GM19351 (cell line): Measurements from ENCODE around the gene CPNE7.

ENCODE experiments used
- ATAC-seq: cut with Tn5 transposase; IDR thresholded peaks from one replicate; pipeline ENCODE4 v1.9.1; 2021; ENCODE audit warnings: mild to moderate bottlenecking, moderate library complexity; ENCODE audit not compliant: unreplicated experiment

The CPNE7 gene

GRCh38 chr16:89548344-89549006 is 27.1 kb upstream of the CPNE7 start:
- no peak for ATAC-seq

- ATAC-seq: no peak
Measured at GRCh38 chr16:89549007-89549700, 26.4 kb upstream of the CPNE7 start.

GRCh38 chr16:89550421-89551007 is 25.0 kb upstream of the CPNE7 start:
- ATAC-seq: no peak

GRCh38 chr16:89552329-89552728 is 23.2 kb upstream of the CPNE7 start:
- no peak for ATAC-seq

GRCh38 chr16:89552913-89553312 is 22.6 kb upstream of the CPNE7 start:
- no peak for ATAC-seq

GRCh38 chr16:89553733-89554132 is 21.8 kb upstream of the CPNE7 start:
- no peak for ATAC-seq

GRCh38 chr16:89554343-89554742 is 21.2 kb upstream of the CPNE7 start:
- no peak for ATAC-seq

- ATAC-seq: no peak
Measured at GRCh38 chr16:89555265-89555664, 20.3 kb upstream of the CPNE7 start.

GRCh38 chr16:89555780-89556179 is 19.8 kb upstream of the CPNE7 start:
- no peak for ATAC-seq

GRCh38 chr16:89556750-89557689 is 18.5 kb upstream of the CPNE7 start:
- peak; percentile 42 for ATAC-seq

GRCh38 chr16:89557690-89558490 is 17.7 kb upstream of the CPNE7 start:
- ATAC-seq: no peak

GRCh38 chr16:89560378-89561141 is 15.0 kb upstream of the CPNE7 start, which contains the start of gene RPL13:
TSS of gene RPL13 (plus strand) at chr16:89560682. CDS start at chr16:89560960, 278 bp downstream.
- ATAC-seq: peak; percentile 85

GRCh38 chr16:89561142-89561883 is 14.2 kb upstream of the CPNE7 start:
- no peak for ATAC-seq

GRCh38 chr16:89561884-89562599 is 13.5 kb upstream of the CPNE7 start:
- ATAC-seq: no peak

GRCh38 chr16:89562939-89563338 is 12.6 kb upstream of the CPNE7 start:
- ATAC-seq: no peak

- ATAC-seq: no peak
Measured at GRCh38 chr16:89563639-89564392, 11.7 kb upstream of the CPNE7 start.

GRCh38 chr16:89564476-89565255 is 10.9 kb upstream of the CPNE7 start:
- no peak for ATAC-seq
